HG03039 (cell line): ENCODE data around the gene NUDT8.
"Not testable (repeated sequence)": the region's sequence is repeated elsewhere in the genome, so short reads cannot be mapped to it uniquely, and the experiment has no call there.

ENCODE experiments used
- ATAC-seq: cut with Tn5 transposase; IDR thresholded peaks from one replicate; pipeline ENCODE4 v1.9.1; 2021; ENCODE audit warnings: mild to moderate bottlenecking, moderate library complexity; ENCODE audit not compliant: unreplicated experiment

NUDT8 gene

DNA sequence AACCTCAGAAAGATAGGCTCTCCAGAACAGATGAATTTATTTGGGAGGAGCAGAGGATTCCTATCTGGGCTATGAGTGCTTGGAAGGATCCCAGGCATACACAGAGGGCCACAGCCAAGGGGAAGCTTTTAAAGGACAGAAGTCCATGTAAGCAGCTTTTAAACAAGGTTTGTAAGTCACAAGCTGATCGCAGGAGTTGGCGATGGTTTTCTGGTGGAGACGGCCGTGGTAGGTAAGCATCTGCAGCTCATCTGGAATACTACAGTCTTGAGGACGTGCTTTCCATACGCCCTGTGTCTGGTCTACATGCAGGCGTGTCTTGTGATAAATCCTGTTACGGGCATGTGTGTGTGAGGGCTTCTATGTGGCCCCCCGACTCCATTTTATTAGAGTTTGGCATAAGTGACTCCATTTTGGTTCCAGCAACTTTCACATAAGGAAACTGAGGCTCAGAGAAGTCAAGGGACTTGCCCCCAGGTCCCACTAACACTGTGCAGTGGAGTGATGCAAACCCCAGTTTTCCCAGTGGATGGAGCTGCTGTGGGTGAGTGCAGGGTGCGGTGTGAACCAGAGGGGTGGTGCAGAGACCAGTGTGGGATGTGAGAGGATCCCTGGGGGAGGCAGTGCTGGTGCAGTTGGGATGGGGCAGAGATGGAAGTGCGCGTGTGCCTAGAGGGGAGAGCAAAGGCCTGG lies 32.6 kb upstream of the NUDT8 start:
- ATAC-seq = no peak

GRCh38 chr11:67660752-67661151 lies 31.0 kb upstream of the NUDT8 start:
- ATAC-seq = not testable (repeated sequence)

GRCh38 chr11:67659651-67660165 lies 30.0 kb upstream of the NUDT8 start:
- not testable (repeated sequence) for ATAC-seq

DNA sequence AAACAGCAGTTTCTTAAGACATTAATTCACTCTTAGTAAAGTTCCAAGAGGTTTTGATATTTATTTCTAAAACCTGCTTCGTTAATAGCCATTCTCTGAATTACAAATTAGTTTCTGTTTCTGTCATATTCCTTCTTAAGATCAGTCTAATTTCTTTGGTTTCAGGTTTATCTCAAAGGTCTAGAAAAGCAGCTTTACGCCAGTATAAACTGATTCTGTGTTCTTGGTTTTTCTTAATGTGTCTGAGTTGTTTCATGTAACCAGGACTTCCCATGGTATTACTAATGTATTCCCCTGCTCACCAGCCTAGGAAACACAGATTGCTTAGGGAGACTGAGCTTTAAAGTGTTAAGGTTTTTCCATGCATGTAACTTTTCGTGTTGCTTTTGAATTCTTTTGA lies 27.6 kb upstream of the NUDT8 start:
- ATAC-seq = no peak

DNA sequence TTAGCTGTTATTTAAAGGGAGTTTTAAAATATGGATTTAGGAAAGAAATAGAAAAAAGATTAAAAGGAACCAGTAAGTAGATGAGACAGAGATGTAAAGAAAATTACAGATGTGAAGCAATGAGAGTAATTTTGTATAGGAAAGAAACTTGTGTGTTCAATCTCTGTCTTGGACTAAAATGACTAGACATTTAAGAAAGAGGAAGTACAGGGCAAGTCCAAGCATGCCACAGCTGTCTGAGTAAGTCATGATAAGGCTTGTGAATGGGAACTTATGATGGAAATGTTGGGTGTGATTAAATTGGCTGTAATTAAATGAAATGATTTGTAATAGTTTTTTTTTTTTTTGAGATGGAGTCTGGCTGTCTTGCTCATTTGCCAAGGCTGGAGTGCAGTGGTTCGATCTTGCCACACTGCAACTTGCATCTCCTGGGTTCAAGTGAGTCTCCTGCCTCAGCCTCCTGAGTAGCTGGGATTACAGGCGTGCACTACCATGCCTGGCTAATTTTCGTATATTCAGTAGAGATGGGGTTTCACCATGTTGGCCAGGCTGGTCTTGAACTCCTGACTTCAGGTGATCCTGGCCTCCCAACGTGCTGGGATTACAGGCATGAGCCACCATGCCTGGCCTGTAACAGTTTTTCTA lies 26.7 kb upstream of the NUDT8 start:
- ATAC-seq = no peak

DNA sequence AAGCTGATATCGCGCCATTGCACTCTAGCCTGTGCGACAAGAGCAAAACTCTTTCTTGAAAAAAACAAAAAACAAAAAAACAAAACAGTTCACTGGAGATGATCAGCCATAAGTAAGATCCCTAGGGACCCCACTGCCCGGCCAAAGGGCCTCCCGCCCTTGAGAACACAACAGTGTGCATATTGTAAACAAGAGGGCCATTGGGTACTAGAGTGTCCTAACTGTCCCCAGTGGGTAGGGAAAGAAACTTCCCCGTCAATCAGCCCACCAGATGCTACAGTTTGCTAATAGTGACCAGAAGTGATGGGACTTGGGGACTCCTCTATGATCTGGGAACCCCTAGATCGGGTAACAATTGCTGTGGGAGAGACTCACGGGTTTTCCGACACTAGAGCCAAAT lies 24.5 kb upstream of the NUDT8 start:
- ATAC-seq = no peak

DNA sequence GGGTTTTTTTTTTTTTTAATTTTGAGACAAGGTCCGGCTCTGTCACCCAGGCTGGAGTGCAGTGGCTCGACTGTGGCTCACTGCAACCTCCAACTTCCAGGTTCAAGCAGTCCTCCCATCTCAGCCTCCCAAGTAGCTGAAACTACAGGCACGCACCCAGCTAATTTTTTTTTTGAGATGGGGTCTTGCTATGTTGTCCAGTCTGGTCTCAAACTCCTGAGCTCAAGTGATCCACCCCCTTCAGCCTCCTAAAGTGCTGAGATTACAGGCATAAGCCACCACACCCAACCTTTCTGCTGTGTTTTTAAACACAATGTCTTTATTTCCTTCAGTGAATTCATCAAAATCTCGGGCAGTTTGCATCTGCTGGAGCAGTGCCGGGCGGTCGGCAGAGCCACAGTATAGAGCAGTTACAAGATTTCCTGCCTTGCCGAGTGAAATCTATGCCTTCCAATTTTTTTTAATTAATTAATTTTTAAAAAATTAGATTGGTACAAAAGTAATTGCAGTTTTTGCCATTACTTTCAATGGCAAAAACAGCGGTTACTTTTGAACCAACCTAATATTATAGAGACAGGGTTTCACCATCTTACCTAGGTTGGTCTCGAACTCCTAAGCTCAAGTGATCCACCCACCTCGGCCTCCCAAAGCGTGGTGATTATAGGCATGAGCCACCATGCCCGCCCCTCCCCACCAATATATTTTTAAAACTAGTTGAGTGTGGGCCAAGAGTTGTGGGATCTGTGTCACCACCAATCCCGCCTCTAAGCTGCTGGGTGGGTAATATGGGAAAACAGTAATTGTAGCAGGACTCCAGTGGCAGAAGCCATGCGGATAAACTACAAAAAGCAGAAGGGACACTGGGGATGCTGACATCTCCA lies 23.5 kb upstream of the NUDT8 start:
- no peak for ATAC-seq

DNA sequence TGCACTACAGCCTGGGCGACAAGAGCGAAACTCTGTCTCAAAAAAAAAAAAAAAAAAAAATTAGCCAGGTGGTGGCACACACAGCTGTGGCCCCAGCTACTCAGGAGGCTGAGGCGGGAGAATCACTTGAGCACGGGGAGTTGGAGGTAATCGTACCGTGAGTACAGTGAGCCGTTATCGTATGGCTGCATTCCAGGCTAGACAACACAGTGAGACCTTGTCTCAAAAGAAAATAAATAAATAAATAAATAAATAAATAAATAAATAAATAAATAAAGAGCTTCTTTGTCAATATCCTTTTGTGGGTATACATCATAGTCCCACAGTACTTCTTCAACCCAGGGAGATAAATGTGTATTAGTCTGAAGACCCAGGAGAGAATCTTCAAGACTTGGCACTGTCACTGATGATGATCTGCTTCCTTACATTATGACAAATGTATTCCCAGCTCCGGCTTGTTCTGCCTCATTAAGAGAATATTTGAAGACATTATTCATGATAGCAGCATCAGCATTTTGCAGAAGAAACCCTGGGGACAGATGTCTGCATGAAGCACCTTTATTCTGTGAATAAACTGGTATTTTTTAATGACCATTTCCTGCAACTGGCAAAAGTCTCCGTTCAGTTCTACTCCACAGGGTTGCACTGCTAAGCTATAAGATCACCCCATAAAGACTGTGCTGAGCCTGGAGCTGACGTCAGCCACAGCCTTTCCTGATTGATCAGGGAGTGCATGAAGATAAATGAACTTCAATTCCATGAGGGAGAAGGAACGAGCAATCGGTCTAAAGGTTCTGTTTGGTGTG lies 22.4 kb upstream of the NUDT8 start:
- ATAC-seq = no peak

DNA sequence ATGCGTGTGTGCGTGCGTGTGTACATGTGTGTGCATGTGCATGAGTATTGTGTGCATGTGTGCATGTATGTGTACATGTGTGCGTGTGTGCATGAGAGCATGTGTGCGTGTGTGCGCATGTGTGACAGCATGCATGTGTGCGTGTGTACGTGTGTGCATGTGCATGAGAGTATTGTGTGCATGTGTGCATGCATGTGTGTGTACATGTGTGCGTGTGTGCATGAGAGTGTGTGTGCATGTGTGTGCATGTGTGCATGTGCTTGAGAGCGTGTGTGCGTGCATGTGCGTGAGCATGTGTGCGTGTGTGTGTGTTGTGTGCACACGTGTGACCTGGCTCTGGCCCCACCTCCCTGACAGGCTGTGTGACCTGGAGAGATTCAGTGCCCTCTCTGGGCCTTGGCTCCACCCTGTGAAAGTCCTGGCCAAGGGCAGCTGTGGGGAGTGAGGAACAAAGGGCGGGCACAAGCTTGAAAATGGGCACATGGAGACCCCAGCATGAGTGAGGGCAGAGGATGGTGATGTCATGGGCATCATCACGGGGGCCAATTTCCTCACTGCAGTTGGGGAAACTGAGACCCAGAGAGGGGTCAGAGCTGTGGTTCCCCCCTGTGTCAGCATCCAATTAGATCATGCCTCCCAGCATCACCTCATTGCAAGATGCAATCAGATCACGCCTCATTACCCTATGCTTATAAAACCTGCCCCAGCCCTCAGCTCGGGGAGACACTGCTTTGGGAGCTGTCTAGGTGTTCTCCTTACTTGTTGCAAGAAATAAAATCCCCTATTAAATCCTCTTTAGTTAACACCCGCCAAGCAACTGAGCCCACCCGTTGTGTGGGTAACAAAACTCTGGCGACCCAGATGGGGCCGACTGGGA lies 20.1 kb upstream of the NUDT8 start:
- ATAC-seq = no peak

- no peak for ATAC-seq
Observed at GRCh38 chr11:67648796-67649613, 19.3 kb upstream of the NUDT8 start.

DNA sequence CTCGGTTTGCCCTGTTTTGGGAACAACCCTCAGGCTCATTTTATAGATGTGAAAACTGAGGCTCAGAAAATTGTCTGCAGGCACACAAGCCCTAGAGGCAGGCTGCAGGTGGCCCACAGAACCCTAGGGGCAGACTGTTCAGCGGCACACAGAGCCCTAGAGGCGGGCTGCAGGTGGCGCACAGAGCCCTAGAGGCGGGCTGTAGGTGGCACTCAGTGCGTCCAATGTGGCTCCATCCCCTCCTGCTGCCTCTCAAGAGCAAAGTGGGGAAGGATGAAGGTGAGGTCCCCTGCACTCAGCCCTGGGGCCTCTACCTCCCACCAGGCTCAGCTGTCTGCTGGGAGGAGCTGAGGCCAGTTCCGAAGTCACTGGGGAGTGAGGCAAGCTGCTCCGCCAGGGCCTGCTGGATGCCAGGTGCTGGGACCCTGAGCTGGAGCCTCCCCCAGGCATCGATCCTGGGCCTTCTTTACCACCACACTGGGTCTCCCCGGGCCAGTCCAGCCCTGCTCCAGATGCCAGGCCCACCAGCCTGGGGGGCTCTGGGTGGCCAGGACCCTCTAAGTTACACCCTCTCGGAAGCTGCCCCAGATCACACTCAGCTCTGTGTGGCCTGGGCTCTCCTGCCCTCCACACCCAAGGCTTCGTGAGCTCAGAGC lies 18.5 kb upstream of the NUDT8 start:
- peak; percentile 42 for ATAC-seq

- no peak for ATAC-seq
Observed at GRCh38 chr11:67647471-67647870, 17.7 kb upstream of the NUDT8 start.

GRCh38 chr11:67646535-67647336 lies 17.0 kb upstream of the NUDT8 start:
- ATAC-seq = no peak

GRCh38 chr11:67645521-67646461 lies 16.1 kb upstream of the NUDT8 start:
- ATAC-seq = no peak

DNA sequence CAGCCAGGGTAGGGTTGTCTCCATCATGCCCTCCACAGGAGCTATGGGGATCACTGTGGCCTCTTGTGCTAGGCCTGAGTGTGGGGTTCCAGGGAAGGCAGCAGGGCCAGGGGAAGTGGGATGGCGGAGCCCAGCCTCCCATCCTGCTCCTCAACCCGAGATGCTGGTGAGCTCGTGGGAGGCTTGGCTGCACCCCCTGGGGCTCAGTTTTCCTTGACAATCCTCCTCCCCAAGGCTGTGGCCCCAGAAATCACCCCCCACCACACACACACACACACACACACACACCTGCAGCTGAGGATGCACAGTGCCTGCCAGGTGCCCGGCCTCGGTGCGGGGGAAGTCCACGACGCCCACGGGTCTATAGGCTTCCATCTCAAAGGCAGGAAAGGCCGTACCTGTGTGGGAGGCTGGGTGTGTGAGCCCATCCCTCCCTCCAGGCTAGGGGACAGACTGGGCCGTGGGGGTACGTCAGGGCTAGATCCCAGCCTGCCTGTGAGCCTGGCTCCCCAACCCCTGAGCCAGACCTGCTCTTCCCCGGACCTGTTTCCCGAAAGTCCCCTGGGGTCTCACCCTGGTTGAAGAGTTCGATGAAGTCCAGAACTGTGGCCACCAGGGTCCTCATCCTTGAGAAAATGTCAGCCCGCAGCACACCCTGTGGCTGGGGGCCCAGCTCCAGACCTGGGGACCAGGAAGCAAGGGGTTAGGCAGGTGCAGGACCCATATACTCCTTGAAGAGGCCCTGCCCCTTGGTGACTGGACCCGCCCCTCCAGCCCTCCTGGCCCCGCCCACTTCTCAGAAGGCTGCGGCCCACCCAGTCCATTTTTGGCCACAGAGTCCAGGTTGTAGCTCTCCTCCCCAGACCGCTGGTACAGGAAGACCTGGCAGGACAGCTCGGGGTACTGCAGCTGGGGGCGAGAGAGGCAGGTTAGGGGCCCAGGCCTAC lies 15.0 kb upstream of the NUDT8 start:
- no peak for ATAC-seq
